ENCODE data around the gene CLDN6.
A peak's percentile ranks its signal among the peaks of the same experiment; 100 is the strongest.

The CLDN6 gene

DNA sequence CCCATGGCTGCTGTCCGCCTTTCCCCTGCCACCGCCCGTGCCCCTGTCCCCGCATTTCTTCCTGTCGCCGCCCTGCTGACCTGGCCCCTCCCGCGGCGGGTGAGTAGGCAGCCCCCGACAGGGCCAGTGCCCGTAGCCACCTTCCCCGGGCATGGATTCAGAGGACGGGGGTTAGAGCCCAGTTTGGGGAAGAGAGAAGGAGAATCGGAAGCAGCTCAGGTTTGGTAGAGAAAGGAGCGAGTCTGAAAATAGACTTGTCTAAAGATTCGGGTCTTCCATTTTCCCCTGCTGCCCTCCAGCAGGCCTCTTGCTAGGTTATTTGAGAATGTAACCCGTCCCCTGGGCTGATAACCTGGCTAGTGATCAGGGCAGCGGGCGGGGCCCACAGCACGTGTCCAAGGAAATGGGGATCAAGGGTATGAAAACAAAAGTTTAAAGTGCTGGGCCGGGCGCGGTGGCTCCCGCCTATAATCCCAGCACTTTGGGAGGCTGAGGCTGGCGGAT, 13.2 kb downstream of the CLDN6 start:
- H3K4me3 ChIP-seq (replicated peaks; ENCODE audit: low read depth, low read length) = no peak overlapping the region
- TF ChIP-seq CTCF (IDR thresholded peaks at IDR 0.05; ENCODE audit: low read depth, low read length, missing control alignments) = no peak
- no peak for DNase-seq (ENCODE audit: extremely low read depth, low read depth)

GRCh38 chr16:3004319-3004718, 13.7 kb downstream of the CLDN6 start:
- DNase-seq (ENCODE audit: extremely low read depth, low read depth) = no peak
- no peak overlapping the region for H3K4me3 ChIP-seq (replicated peaks; ENCODE audit: low read depth, low read length)
- no peak for TF ChIP-seq CTCF (IDR thresholded peaks at IDR 0.05; ENCODE audit: low read depth, low read length, missing control alignments)

GRCh38 chr16:3003582-3004270, 14.3 kb downstream of the CLDN6 start:
- TF ChIP-seq CTCF (IDR thresholded peaks at IDR 0.05; ENCODE audit: low read depth, low read length, missing control alignments) = peak; percentile 56
- H3K4me3 ChIP-seq (replicated peaks; ENCODE audit: low read depth, low read length) = no peak overlapping the region
- DNase-seq (ENCODE audit: extremely low read depth, low read depth) = peak; percentile 96

DNA sequence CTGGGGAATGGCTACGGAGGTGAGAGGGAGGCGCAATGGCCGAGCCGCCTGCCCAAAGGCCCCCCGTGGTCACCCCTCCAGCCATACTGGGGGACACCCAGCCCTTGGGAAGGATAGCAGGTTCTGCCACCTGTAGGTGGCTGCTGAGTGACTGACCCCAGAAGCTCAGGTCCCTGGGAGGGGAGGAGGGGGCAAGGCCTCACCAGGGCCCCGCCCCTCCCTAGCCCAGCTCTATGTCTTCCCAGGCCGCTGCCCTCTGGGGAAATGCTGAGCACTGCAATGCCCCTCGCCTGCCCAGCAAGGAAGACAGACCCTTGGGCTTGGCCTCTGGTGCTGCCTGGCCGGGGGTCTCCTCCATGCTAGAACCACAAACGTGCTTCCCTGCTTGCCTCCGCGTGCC, 16.7 kb downstream of the CLDN6 start:
- H3K4me3 ChIP-seq (replicated peaks; ENCODE audit: low read depth, low read length) = no peak overlapping the region
- no peak for DNase-seq (ENCODE audit: extremely low read depth, low read depth)
- no peak for TF ChIP-seq CTCF (IDR thresholded peaks at IDR 0.05; ENCODE audit: low read depth, low read length, missing control alignments)

GRCh38 chr16:3000540-3000939, 17.4 kb downstream of the CLDN6 start:
- no peak overlapping the region for H3K4me3 ChIP-seq (replicated peaks; ENCODE audit: low read depth, low read length)
- DNase-seq (ENCODE audit: extremely low read depth, low read depth) = no peak
- no peak for TF ChIP-seq CTCF (IDR thresholded peaks at IDR 0.05; ENCODE audit: low read depth, low read length, missing control alignments)

- TF ChIP-seq CTCF (IDR thresholded peaks at IDR 0.05; ENCODE audit: low read depth, low read length, missing control alignments) = no peak
- no peak overlapping the region for H3K4me3 ChIP-seq (replicated peaks; ENCODE audit: low read depth, low read length)
- DNase-seq (ENCODE audit: extremely low read depth, low read depth) = no peak
Observed at GRCh38 chr16:2999929-3000328, 18.1 kb downstream of the CLDN6 start.

- TF ChIP-seq CTCF (IDR thresholded peaks at IDR 0.05; ENCODE audit: low read depth, low read length, missing control alignments) = no peak
- DNase-seq (ENCODE audit: extremely low read depth, low read depth) = no peak
- no peak overlapping the region for H3K4me3 ChIP-seq (replicated peaks; ENCODE audit: low read depth, low read length)
Observed at GRCh38 chr16:2996298-2996697, 21.7 kb downstream of the CLDN6 start.
